Stomach (tissue), 9 donors: ENCODE measurements around the gene NMT1. TPM values are rescaled to one million over a fixed set of nuclear protein-coding genes. Genes with fewer than 3 reads are reported as not detected.

Source experiments
- DNase-seq, 2 donors: peaks; one replicate each; pipeline versions ENCODE4 v3.0.0 to v3.0.0-alpha.2; 2013 to 2019
- H3K27ac ChIP-seq, 5 donors: fragments of 200-600 bp in 4 of 5; sonication (generic) in 4 of 5; one replicate each; pipeline ENCODE4 v1.5.1; 2013 to 2019; ENCODE audit warnings: mild to moderate bottlenecking in 1 of 5, moderate library complexity in 1 of 5
- H3K27me3 ChIP-seq, 3 donors: fragments of 200-600 bp; sonication (generic); one replicate each; pipeline ENCODE4 v1.5.1; 2017 to 2019; ENCODE audit warnings: mixed run types in 1 of 3
- H3K36me3 ChIP-seq, 4 donors: fragments of 200-600 bp; sonication (generic); 1 replicate in 3 of 4; 2 replicates in 1 of 4; pipeline ENCODE4 v1.5.1; 2016 to 2019
- H3K4me1 ChIP-seq, 4 donors: fragments of 200-600 bp; sonication (generic); one replicate each; pipeline ENCODE4 v1.5.1; 2016 to 2019
- H3K4me3 ChIP-seq, 4 donors: fragments of 200-600 bp; sonication (generic) in 3 of 4; one replicate each; pipeline ENCODE4 v1.5.1; 2016 to 2019; ENCODE audit warnings: mild to moderate bottlenecking in 1 of 4
- H3K9me3 ChIP-seq, 4 donors: fragments of 200-600 bp; sonication (generic); one replicate each; pipeline ENCODE4 v1.5.1; 2016 to 2019
- EP300 ChIP-seq: sonication (generic); formaldehyde crosslinking; IDR thresholded peaks from one replicate; pipeline ENCODE4 v1.6.1; 2017; ENCODE audit warnings: antibody characterized with exemption
- POLR2A ChIP-seq, 4 donors: fragments of 450-650 bp; IDR thresholded peaks; one replicate each; pipeline ENCODE4 v1.6.1; 2016; ENCODE audit warnings: antibody characterized with exemption in 4 of 4, control low read depth in 2 of 4, mild to moderate bottlenecking in 1 of 4, moderate library complexity in 1 of 4
- POLR2AphosphoS5 ChIP-seq, 3 donors: sonication (generic); formaldehyde crosslinking; IDR thresholded peaks; one replicate each; pipeline ENCODE4 v1.6.1; 2016; ENCODE audit warnings: antibody characterized with exemption in 3 of 3
- WGBS, 5 donors: extraction: QIAGEN DNeasy Blood & Tissue Kit in 3 of 5; methylation state at CpG; one replicate each; pipeline versions ENCODE4 v1.1.5 to v1.1.7; 2013 to 2018; 5-methylcytosine and 5-hydroxymethylcytosine counted together
- intact Hi-C: fragments of 100-400 bp; cut with DNase I; formaldehyde crosslinking; loops from one replicate; pipeline ENCODE4 v1.15.1; 2023; ENCODE audit warnings: low total_unique reads
- polyA plus RNA-seq, 3 donors: library from polyadenylated mRNA; stranded (reverse); fragments of 200-250 nt; gene quantifications; one replicate each; pipeline ENCODE4 v1.2.3, GENCODE V29; 2013
- total RNA-seq, 5 donors: library from RNA; depleted of rRNA; stranded (reverse); fragments of >200 nt; gene quantifications; one replicate each; pipeline versions ENCODE4 v1.1.0 to v1.2.3, GENCODE V29; 2014 to 2016
- TF ChIP-seq, protein P1 (sequence below), 7 experiments: fragments of 450-650 bp in 4 of 7; fragments of 200-600 bp in 3 of 7; sonication (generic) in 3 of 7; IDR thresholded peaks; one replicate each; pipeline ENCODE4 v1.5.1; 2016 to 2019; ENCODE audit warnings: antibody characterized with exemption in 7 of 7, control low read depth in 2 of 7, mild to moderate bottlenecking in 1 of 7
- donor health status: healthy with polysubstance abuse.
- donor health status: Bipolar disorder and iron deficiency.
- donor health status: healthy.

NMT1 gene
- total and polyA plus RNA-seq, 8 donors, result 23.3 to 230 (median 73.5) TPM

- peaks cover 31 to 78% (median 75%) of the 10 kb centered on the region in 4 donors for H3K36me3 ChIP-seq
- intact Hi-C loops, result no loop called here
Measured at GRCh38 chr17:45032174-45032541, 29.0 kb upstream of the NMT1 start.

GRCh38 chr17:45034599-45034998 lies 26.5 kb upstream of the NMT1 start:
- no peak overlapping the region for H3K4me3 ChIP-seq
- peaks cover 28 to 60% (median 57%) of the 10 kb centered on the region in 4 donors for H3K36me3 ChIP-seq

More at GRCh38 chr17:45032174-45032541, 29.0 kb upstream of the NMT1 start:
- TF ChIP-seq, protein P1, sequence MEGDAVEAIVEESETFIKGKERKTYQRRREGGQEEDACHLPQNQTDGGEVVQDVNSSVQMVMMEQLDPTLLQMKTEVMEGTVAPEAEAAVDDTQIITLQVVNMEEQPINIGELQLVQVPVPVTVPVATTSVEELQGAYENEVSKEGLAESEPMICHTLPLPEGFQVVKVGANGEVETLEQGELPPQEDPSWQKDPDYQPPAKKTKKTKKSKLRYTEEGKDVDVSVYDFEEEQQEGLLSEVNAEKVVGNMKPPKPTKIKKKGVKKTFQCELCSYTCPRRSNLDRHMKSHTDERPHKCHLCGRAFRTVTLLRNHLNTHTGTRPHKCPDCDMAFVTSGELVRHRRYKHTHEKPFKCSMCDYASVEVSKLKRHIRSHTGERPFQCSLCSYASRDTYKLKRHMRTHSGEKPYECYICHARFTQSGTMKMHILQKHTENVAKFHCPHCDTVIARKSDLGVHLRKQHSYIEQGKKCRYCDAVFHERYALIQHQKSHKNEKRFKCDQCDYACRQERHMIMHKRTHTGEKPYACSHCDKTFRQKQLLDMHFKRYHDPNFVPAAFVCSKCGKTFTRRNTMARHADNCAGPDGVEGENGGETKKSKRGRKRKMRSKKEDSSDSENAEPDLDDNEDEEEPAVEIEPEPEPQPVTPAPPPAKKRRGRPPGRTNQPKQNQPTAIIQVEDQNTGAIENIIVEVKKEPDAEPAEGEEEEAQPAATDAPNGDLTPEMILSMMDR (IDR thresholded peaks at IDR 0.05), result no peak
- TF ChIP-seq POLR2AphosphoS5 (IDR thresholded peaks at IDR 0.05) (no peak), POLR2A (IDR thresholded peaks at IDR 0.05) (no peak), EP300 (no peak)
- H3K27ac ChIP-seq, result no peak overlapping the region
- WGBS, 5 donors, result 74 to 84% (median 82%) methylated on average over 9 of the region's 9 CpGs
- no peak overlapping the region for H3K4me3 ChIP-seq
- H3K4me1 ChIP-seq, result no peaks in the 10 kb centered on the region
- no peak for DNase-seq
- no peaks in the 10 kb centered on the region for H3K9me3 ChIP-seq
- H3K27me3 ChIP-seq, result no peaks in the 10 kb centered on the region

DNA sequence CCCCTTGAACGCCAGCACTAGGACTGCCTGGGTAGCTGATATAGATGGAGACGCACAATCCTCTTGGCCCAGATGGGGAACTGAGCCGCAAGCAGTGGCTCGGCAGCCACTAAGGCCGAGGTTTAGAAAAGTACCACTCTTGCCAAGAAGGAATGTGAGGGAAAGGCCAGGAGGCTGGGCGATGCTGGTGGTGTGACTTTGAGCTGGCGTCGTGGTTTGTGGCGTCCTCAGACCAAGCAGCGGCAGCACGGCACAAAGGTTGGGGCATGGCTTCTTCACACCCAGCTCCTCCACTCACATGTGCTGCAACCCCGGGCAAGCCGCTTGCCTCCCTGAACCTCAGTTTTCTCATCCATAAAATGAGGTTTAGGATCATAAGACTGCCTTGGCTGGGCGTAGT lies 25.3 kb upstream of the NMT1 start:
- no peak for TF ChIP-seq POLR2A (IDR thresholded peaks at IDR 0.05)
- TF ChIP-seq EP300, result no peak
- no peaks in the 10 kb centered on the region for H3K9me3 ChIP-seq
- WGBS, 5 donors, result 93 to 95% (median 94%) methylated on average over 12 to 14 of the region's 14 CpGs
- H3K27me3 ChIP-seq, result no peaks in the 10 kb centered on the region
- H3K4me1 ChIP-seq, result peaks cover 3 to 29% (median 19%) of the 10 kb centered on the region in 4 donors
- DNase-seq, result no peak
- H3K4me3 ChIP-seq, result no peak overlapping the region
- H3K27ac ChIP-seq, result no peak overlapping the region
- intact Hi-C loops, result no loop called here
- H3K36me3 ChIP-seq, result peaks cover 23 to 48% (median 44%) of the 10 kb centered on the region in 4 donors

More at GRCh38 chr17:45034599-45034998, 26.5 kb upstream of the NMT1 start:
- H3K27ac ChIP-seq, result no peak overlapping the region
- intact Hi-C loops, result no loop called here
- TF ChIP-seq POLR2AphosphoS5 (IDR thresholded peaks at IDR 0.05) (no peak), EP300 (no peak), POLR2A (IDR thresholded peaks at IDR 0.05) (no peak)
- TF ChIP-seq, protein P1 (IDR thresholded peaks at IDR 0.05), result no peak
- H3K9me3 ChIP-seq, result no peaks in the 10 kb centered on the region
- DNase-seq, result no peak
- no peaks in the 10 kb centered on the region for H3K27me3 ChIP-seq
- WGBS, 5 donors, result 95 to 97% (median 97%) methylated on average over 14 of the region's 14 CpGs
- H3K4me1 ChIP-seq, result peaks cover 0 to 16% (median 11%) of the 10 kb centered on the region in 4 donors

DNA sequence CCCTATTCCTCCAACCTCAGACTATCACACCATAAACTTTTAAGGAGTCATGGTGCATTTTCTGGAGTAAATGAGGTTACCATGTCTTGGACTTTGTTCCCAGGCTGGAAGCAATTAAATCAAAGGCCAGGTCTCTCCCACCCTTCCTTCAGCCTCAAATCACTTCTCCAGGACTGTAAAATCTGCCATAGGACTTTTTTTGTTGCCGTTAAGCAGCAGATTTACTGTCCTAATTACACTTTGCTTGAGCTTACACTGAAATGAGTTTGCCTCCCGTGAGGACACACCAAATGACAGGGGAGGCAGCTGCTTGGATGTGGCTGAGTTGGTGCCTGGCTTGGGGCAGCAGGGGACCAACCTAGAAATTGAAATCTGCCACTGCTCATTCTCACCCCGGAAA lies 24.4 kb upstream of the NMT1 start:
- intact Hi-C loops, result no loop called here
- no peak for DNase-seq
- H3K4me3 ChIP-seq, result no peak overlapping the region

More for the DNA sequence above, 24.4 kb upstream of the NMT1 start:
- TF ChIP-seq, protein P1 (IDR thresholded peaks at IDR 0.05), result no peak
- TF ChIP-seq POLR2AphosphoS5 (IDR thresholded peaks at IDR 0.05) (no peak), POLR2A (IDR thresholded peaks at IDR 0.05) (no peak), EP300 (no peak)
- Histone ChIP-seq H3K27ac (no peak overlapping the region), H3K27me3 (no peaks in the 10 kb centered on the region), H3K4me1 (peaks cover 3 to 36% (median 25%) of the 10 kb centered on the region in 4 donors), H3K36me3 (peaks cover 20 to 39% (median 36%) of the 10 kb centered on the region in 4 donors), H3K9me3 (no peaks in the 10 kb centered on the region)
- 54 to 81% (median 75%) methylated on average over 3 of the region's 3 CpGs for WGBS, 5 donors
